A549 (cell line): ENCODE measurements around the gene CABP1. TPM values are rescaled to one million over a fixed set of nuclear protein-coding genes. Genes with fewer than 3 reads are reported as not detected.

Source experiments
- ATAC-seq, 2 experiments: fragments of 200-7000 bp in 1 of 2; fragments of >200 bp in 1 of 2; cut with Nextera tagmentation in 1 of 2; cut with Tn5 transposase in 1 of 2; 3 replicates each; pipeline versions ENCODE4 v1.8.0 to v1.9.1; 2018 to 2020; ENCODE audit warnings: mild to moderate bottlenecking in 1 of 2, moderate library complexity in 1 of 2
- CTCF ChIA-PET: fragments of 300-600 bp; sonication (Branson Sonifier 250); formaldehyde crosslinking; extraction: SDS; loops from one replicate; lab custom pipeline; 2021; ENCODE audit warnings: antibody characterized with exemption, inconsistent platforms; lab: Yijun Ruan, JAX
- POLR2A ChIA-PET: fragments of 350-600 bp; formaldehyde crosslinking; extraction: SDS; loops from one replicate; lab custom pipeline; 2021; ENCODE audit warnings: antibody characterized with exemption, inconsistent platforms; lab: Yijun Ruan, JAX
- DNase-seq, 2 experiments: peaks; one replicate each; pipeline versions ENCODE4 v3.0.0 to v3.0.0-alpha.2; 2011 to 2016; ENCODE audit warnings: low read depth in 1 of 2, low spot score in 1 of 2
- FAIRE-seq: peaks from 2 replicates; lab custom pipeline; 2011; peaks lifted over from hg19 to GRCh38; lab: Jason Lieb, UNC
- H3K27ac ChIP-seq, 2 experiments: fragments of >200 bp; sonication (Bioruptor Twin); formaldehyde crosslinking; 3 replicates each; pipeline ENCODE4 v1.5.1; 2016 to 2017
- H3K4me1 ChIP-seq: fragments of >200 bp; sonication (Bioruptor Twin); formaldehyde crosslinking; 3 replicates; pipeline ENCODE4 v1.6.1; 2016
- H3K4me2 ChIP-seq: fragments of >200 bp; sonication (Bioruptor Twin); formaldehyde crosslinking; 3 replicates; pipeline ENCODE4 v1.6.1; 2016
- H3K4me3 ChIP-seq: fragments of >200 bp; sonication (Bioruptor Twin); formaldehyde crosslinking; 3 replicates; pipeline ENCODE4 v1.5.1; 2016
- H3K9me3 ChIP-seq: fragments of >200 bp; sonication (Bioruptor Twin); formaldehyde crosslinking; 3 replicates; pipeline ENCODE4 v1.6.1; 2016
- CHD2 ChIP-seq: fragments of 150-350 bp; IDR thresholded peaks from 2 replicates; pipeline ENCODE4 v1.6.1; 2014; ENCODE audit warnings: low read length; ENCODE audit not compliant: partially characterized antibody
- EHF ChIP-seq: fragments of 250-450 bp; sonication (Bioruptor Pico); IDR thresholded peaks from 2 replicates; pipeline ENCODE4 v1.5.0; 2020; ENCODE audit warnings: mild to moderate bottlenecking
- EHMT2 ChIP-seq: fragments of 200-600 bp; sonication (generic); IDR thresholded peaks from 2 replicates; pipeline ENCODE4 v1.6.1; 2016; ENCODE audit warnings: antibody characterized with exemption, low read depth, mild to moderate bottlenecking, moderate library complexity
- EP300 ChIP-seq, 2 experiments: fragments of >200 bp; sonication (Bioruptor Twin); formaldehyde crosslinking; IDR thresholded peaks; 2 replicates in 1 of 2; 3 replicates in 1 of 2; pipeline ENCODE4 v1.6.1; 2016 to 2017
- FOSB ChIP-seq: fragments of 250-450 bp; sonication (Bioruptor Pico); IDR thresholded peaks from 2 replicates; pipeline ENCODE4 v1.5.0; 2020; ENCODE audit warnings: mild to moderate bottlenecking, moderate library complexity
- FOXS1 ChIP-seq: fragments of 250-450 bp; sonication (Bioruptor Pico); IDR thresholded peaks from 2 replicates; pipeline ENCODE4 v1.5.0; 2020; ENCODE audit warnings: mild to moderate bottlenecking, moderate library complexity
- HOXB13 ChIP-seq: fragments of 250-450 bp; sonication (Bioruptor Pico); IDR thresholded peaks from 2 replicates; pipeline ENCODE4 v1.5.0; 2020; ENCODE audit warnings: low read depth, mild to moderate bottlenecking, moderate library complexity
- KDM1A ChIP-seq: fragments of 200-600 bp; sonication (generic); IDR thresholded peaks from 2 replicates; pipeline ENCODE4 v1.6.1; 2016; ENCODE audit warnings: low read depth, mild to moderate bottlenecking
- MYC ChIP-seq: IDR thresholded peaks from 2 replicates; pipeline ENCODE4 v1.6.1; 2012; ENCODE audit warnings: mild to moderate bottlenecking, inconsistent platforms, low read length, improper control_type of control experiment, borderline replicate concordance
- RARB ChIP-seq: fragments of 250-450 bp; sonication (Bioruptor Pico); IDR thresholded peaks from 2 replicates; pipeline ENCODE4 v1.8.0; 2021; ENCODE audit warnings: mild to moderate bottlenecking, moderate library complexity
- RCOR1 ChIP-seq: fragments of 150-350 bp; IDR thresholded peaks from 2 replicates; pipeline ENCODE4 v1.6.1; 2014; ENCODE audit warnings: antibody characterized with exemption, low read length, low read depth
- RNF2 ChIP-seq: fragments of 200-600 bp; sonication (generic); IDR thresholded peaks from 2 replicates; pipeline ENCODE4 v1.6.1; 2016; ENCODE audit warnings: low read depth, mild to moderate bottlenecking, antibody characterized with exemption, moderate library complexity, borderline replicate concordance
- SMC3 ChIP-seq: fragments of >200 bp; sonication (Bioruptor Twin); formaldehyde crosslinking; IDR thresholded peaks from 3 replicates; pipeline ENCODE4 v1.6.1; 2018; ENCODE audit warnings: inconsistent platforms
- SREBF2 ChIP-seq: fragments of 450-650 bp; IDR thresholded peaks from 2 replicates; pipeline ENCODE4 v1.6.1; 2014; ENCODE audit warnings: mild to moderate bottlenecking, moderate library complexity
- TFCP2L1 ChIP-seq: fragments of 250-450 bp; sonication (Bioruptor Pico); IDR thresholded peaks from 2 replicates; pipeline ENCODE4 v1.5.0; 2021; ENCODE audit warnings: mild to moderate bottlenecking
- TP53 ChIP-seq: fragments of 250-450 bp; sonication (Bioruptor Pico); IDR thresholded peaks from 2 replicates; pipeline ENCODE4 v1.5.0; 2021; ENCODE audit warnings: mild to moderate bottlenecking, moderate library complexity
- ZFP36 ChIP-seq: fragments of 450-650 bp; IDR thresholded peaks from 2 replicates; pipeline ENCODE4 v1.6.1; 2014; ENCODE audit warnings: borderline replicate concordance; ENCODE audit not compliant: partially characterized antibody
- WGBS: methylation state at CpG from one replicate; pipeline ENCODE4 v1.1.6; 2017; ENCODE audit errors: missing lambda C conversion rate; 5-methylcytosine and 5-hydroxymethylcytosine counted together
- polyA plus RNA-seq, 4 experiments: library from polyadenylated mRNA; depleted of rRNA in 3 of 4; stranded (reverse); fragments of >200 nt; fragmentation: RNase III in 1 of 4; extraction: RNeasy Plus Mini Kit Qiagen cat#74134 plus additional on column Dnase treatment in 1 of 4; gene quantifications; 2 replicates in 3 of 4; 3 replicates in 1 of 4; pipeline ENCODE4 v1.2.3, GENCODE V29; 2011 to 2017
- TF ChIP-seq, protein P1 (sequence below): IDR thresholded peaks from 2 replicates; pipeline ENCODE4 v1.6.1; 2012; ENCODE audit warnings: low read depth, borderline replicate concordance
- TF ChIP-seq, protein P2 (sequence below): fragments of 250-450 bp; sonication (Bioruptor Pico); IDR thresholded peaks from 2 replicates; pipeline ENCODE4 v1.5.0; 2020; ENCODE audit warnings: low read depth, mild to moderate bottlenecking, moderate library complexity
- TF ChIP-seq, protein P3 (sequence below): fragments of 450-650 bp; IDR thresholded peaks from 2 replicates; pipeline ENCODE4 v1.6.1; 2014; ENCODE audit warnings: antibody characterized with exemption
- TF ChIP-seq, protein P4 (sequence below): IDR thresholded peaks from 2 replicates; pipeline ENCODE4 v1.6.1; 2012
- TF ChIP-seq, protein P5 (sequence below): IDR thresholded peaks from 2 replicates; pipeline ENCODE4 v1.6.1; 2012

The CABP1 gene
- polyA plus RNA-seq, 2 of the 4 experiments (the other 2 are of a cell fraction) = 0.15 to 0.22 TPM

DNA sequence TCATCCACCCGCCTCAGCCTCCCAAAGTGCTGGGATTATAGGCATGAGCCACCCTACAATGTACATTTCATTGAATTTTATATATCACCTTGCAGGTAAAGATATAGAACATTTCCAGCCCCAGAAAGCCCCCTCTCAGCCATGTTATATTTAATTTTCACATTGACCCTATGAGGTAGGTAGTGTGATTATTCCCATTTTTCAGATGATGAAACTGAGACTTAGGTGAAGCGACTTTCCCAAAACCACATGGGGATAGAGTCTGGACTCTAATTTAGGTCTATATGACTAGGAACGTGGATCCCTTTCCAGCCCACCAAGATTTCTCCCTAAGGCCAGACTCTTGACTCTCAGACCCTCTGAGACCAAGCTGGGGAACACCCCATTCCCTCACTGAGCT, 43.5 kb upstream of the CABP1 start:
- WGBS = 88% methylated on average over 3 of the region's 3 CpGs
- H3K9me3 ChIP-seq = no peaks in the 10 kb centered on the region
- H3K27ac ChIP-seq = no peak overlapping the region
- peaks cover 10% of the 10 kb centered on the region for H3K4me1 ChIP-seq
- FAIRE-seq (no peak), ATAC-seq (no peak), DNase-seq (no peak)
- no peak overlapping the region for H3K4me2 ChIP-seq
- no peak overlapping the region for H3K4me3 ChIP-seq
- CTCF ChIA-PET = interaction anchor here (0.6 to 1.5 kb wide), 3 partner anchors 14 to 519 kb away, joined by 3 to 5 read pairs (median 3); no protein-coding TSS in a partner anchor
- TF ChIP-seq FOSB (CRISPR knock-in tag) (no peak), SMC3 (no peak), TP53 (no peak), TFCP2L1 (CRISPR knock-in tag) (no peak), RNF2 (no peak), EP300 (IDR thresholded peaks at IDR 0.05) (no peak), RCOR1 (no peak), CHD2 (no peak), EHMT2 (no peak), MYC (no peak), RARB (no peak), EHF (no peak), SREBF2 (no peak), KDM1A (no peak)
- TF ChIP-seq, protein P1, sequence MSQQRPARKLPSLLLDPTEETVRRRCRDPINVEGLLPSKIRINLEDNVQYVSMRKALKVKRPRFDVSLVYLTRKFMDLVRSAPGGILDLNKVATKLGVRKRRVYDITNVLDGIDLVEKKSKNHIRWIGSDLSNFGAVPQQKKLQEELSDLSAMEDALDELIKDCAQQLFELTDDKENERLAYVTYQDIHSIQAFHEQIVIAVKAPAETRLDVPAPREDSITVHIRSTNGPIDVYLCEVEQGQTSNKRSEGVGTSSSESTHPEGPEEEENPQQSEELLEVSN = no peak
- TF ChIP-seq, protein P2, sequence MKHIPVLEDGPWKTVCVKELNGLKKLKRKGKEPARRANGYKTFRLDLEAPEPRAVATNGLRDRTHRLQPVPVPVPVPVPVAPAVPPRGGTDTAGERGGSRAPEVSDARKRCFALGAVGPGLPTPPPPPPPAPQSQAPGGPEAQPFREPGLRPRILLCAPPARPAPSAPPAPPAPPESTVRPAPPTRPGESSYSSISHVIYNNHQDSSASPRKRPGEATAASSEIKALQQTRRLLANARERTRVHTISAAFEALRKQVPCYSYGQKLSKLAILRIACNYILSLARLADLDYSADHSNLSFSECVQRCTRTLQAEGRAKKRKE = no peak
- TF ChIP-seq, protein P3, sequence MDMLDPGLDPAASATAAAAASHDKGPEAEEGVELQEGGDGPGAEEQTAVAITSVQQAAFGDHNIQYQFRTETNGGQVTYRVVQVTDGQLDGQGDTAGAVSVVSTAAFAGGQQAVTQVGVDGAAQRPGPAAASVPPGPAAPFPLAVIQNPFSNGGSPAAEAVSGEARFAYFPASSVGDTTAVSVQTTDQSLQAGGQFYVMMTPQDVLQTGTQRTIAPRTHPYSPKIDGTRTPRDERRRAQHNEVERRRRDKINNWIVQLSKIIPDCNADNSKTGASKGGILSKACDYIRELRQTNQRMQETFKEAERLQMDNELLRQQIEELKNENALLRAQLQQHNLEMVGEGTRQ = no peak
- TF ChIP-seq, protein P4, sequence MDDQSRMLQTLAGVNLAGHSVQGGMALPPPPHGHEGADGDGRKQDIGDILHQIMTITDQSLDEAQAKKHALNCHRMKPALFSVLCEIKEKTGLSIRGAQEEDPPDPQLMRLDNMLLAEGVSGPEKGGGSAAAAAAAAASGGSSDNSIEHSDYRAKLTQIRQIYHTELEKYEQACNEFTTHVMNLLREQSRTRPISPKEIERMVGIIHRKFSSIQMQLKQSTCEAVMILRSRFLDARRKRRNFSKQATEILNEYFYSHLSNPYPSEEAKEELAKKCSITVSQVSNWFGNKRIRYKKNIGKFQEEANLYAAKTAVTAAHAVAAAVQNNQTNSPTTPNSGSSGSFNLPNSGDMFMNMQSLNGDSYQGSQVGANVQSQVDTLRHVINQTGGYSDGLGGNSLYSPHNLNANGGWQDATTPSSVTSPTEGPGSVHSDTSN = no peak
- POLR2A ChIA-PET = no interaction called here

DNA sequence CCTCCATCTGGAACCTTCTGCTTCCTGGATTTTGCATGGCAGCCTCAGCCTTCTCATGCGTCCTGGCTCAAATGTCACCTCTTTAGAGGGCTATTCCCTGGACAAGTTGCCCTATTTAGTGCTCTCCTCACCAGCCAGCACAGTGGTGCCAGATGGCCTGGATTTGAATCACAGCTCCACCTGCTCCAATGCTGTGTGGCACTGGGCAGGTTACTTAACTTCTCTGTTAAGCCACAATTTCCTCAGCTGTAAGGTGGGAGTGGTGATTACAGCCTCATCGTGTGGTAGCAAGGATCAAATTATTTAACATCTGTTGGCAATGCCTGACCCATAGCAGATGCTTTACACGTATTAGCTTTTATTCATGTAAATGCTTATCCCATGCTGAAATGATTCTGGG, 42.6 kb upstream of the CABP1 start:
- H3K9me3 ChIP-seq = no peaks in the 10 kb centered on the region
- peak; percentile 40 for TF ChIP-seq ZFP36
- TF ChIP-seq, protein P5, sequence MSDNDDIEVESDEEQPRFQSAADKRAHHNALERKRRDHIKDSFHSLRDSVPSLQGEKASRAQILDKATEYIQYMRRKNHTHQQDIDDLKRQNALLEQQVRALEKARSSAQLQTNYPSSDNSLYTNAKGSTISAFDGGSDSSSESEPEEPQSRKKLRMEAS = no peak
- TF ChIP-seq FOXS1 = no peak
- no peak for TF ChIP-seq HOXB13
- ATAC-seq = no peak
- no peak overlapping the region for H3K4me3 ChIP-seq
- ChIA-PET POLR2A (no interaction called here), CTCF (interaction anchor here (1.2 to 2.3 kb wide), 3 partner anchors 15 to 374 kb away, joined by 3 to 6 read pairs (median 5); no protein-coding TSS in a partner anchor)
- no peak for FAIRE-seq
- H3K4me2 ChIP-seq = no peak overlapping the region
- no peak overlapping the region for H3K27ac ChIP-seq
- no peak for DNase-seq
- peaks cover 17% of the 10 kb centered on the region for H3K4me1 ChIP-seq
- WGBS = 77% methylated on average over 3 of the region's 3 CpGs
